PC-3 (cell line): ENCODE measurements around the gene LRRC3C. TPM values are rescaled to one million over a fixed set of nuclear protein-coding genes. Genes with fewer than 3 reads are reported as not detected.
"Not testable (repeated sequence)": the region's sequence is repeated elsewhere in the genome, so short reads cannot be mapped to it uniquely, and the experiment has no call there.

Experiments used
- ATAC-seq: fragments of 200-7000 bp; cut with Tn5 transposase; 2 replicates; pipeline ENCODE4 v1.9.1; 2020; ENCODE audit warnings: mild to moderate bottlenecking, moderate library complexity
- Bru-seq: library from RNA; stranded (reverse); fragments of 400-500 nt; gene quantifications from one replicate; lab custom pipeline; 2021; lab: Mats Ljungman, UMichigan
- BruChase-seq, 2 experiments: library from RNA; stranded (reverse); fragments of 400-500 nt; gene quantifications; one replicate each; lab custom pipeline; 2021; lab: Mats Ljungman, UMichigan
- BruUV-seq: library from RNA; stranded (reverse); fragments of 400-500 nt; replicated peaks from 2 replicates; lab custom pipeline; 2021; lab: Mats Ljungman, UMichigan
- CTCF ChIA-PET: fragments of 300-600 bp; sonication (Branson Sonifier 250); formaldehyde crosslinking; loops from one replicate; lab custom pipeline; 2022; ENCODE audit warnings: antibody characterized with exemption; lab: Charles Lee
- POLR2A ChIA-PET: fragments of 300-600 bp; sonication (Branson Sonifier 250); formaldehyde crosslinking; loops from one replicate; lab custom pipeline; 2022; ENCODE audit warnings: antibody characterized with exemption; ENCODE audit not compliant: unreplicated experiment; lab: Charles Lee
- DNase-seq: peaks from one replicate; pipeline ENCODE4 v3.0.0-alpha.2; 2015
- H2AFZ ChIP-seq: fragments of 300-600 bp; sonication (generic); 2 replicates; pipeline ENCODE4 v1.6.0; 2016; ENCODE audit warnings: antibody characterized with exemption, low read length
- H3F3A ChIP-seq: fragments of 300-600 bp; sonication (generic); one replicate; pipeline ENCODE4 v1.6.0; 2017; ENCODE audit warnings: antibody characterized with exemption, low read length, control low read depth, mild to moderate bottlenecking; ENCODE audit not compliant: unreplicated experiment
- H3K27ac ChIP-seq: fragments of 300-600 bp; sonication (generic); 2 replicates; pipeline ENCODE4 v1.5.1; 2016; ENCODE audit warnings: mild to moderate bottlenecking, low read length
- H3K27me3 ChIP-seq: fragments of 300-600 bp; sonication (generic); 2 replicates; pipeline ENCODE4 v1.6.1; 2016; ENCODE audit warnings: low read length, mixed read lengths
- H3K36me3 ChIP-seq: fragments of 300-600 bp; sonication (generic); 2 replicates; pipeline ENCODE4 v1.6.1; 2016; ENCODE audit warnings: low read depth, mixed run types, low read length, mixed read lengths
- H3K4me1 ChIP-seq: fragments of 300-600 bp; sonication (generic); 2 replicates; pipeline ENCODE4 v1.5.1; 2016; ENCODE audit warnings: low read length; ENCODE audit not compliant: insufficient read depth
- H3K4me2 ChIP-seq: fragments of 300-600 bp; sonication (generic); 2 replicates; pipeline ENCODE4 v1.6.0; 2016; ENCODE audit warnings: low read length
- H3K4me3 ChIP-seq: fragments of 300-600 bp; sonication (generic); 2 replicates; pipeline ENCODE4 v1.5.1; 2016; ENCODE audit warnings: mild to moderate bottlenecking, low read length, mixed read lengths
- H3K79me2 ChIP-seq: fragments of 300-600 bp; sonication (generic); 2 replicates; pipeline ENCODE4 v1.6.1; 2017; ENCODE audit warnings: low read length, mixed read lengths
- H3K9ac ChIP-seq: fragments of 300-600 bp; sonication (generic); 2 replicates; pipeline ENCODE4 v1.6.0; 2016; ENCODE audit warnings: mild to moderate bottlenecking, low read length
- H3K9me2 ChIP-seq: fragments of 300-600 bp; sonication (generic); replicated peaks from 2 replicates; pipeline ENCODE4 v1.6.1; 2016; ENCODE audit warnings: mixed run types, low read length, mixed read lengths
- H3K9me3 ChIP-seq: fragments of 300-600 bp; sonication (generic); 2 replicates; pipeline ENCODE4 v1.6.1; 2016; ENCODE audit warnings: low read length, mixed read lengths
- H4K20me1 ChIP-seq: fragments of 300-600 bp; sonication (generic); 2 replicates; pipeline ENCODE4 v1.6.1; 2016; ENCODE audit warnings: low read length, mixed read lengths
- CTCF ChIP-seq: fragments of 300-600 bp; sonication (generic); conservative IDR thresholded peaks from 2 replicates; pipeline ENCODE4 v1.5.1; 2017; ENCODE audit warnings: antibody characterized with exemption, low read depth, mild to moderate bottlenecking, low read length
- EZH2 ChIP-seq: fragments of 300-600 bp; sonication (generic); IDR thresholded peaks from one replicate; pipeline ENCODE4 v1.6.1; 2017; ENCODE audit warnings: antibody characterized with exemption, mild to moderate bottlenecking, low read length; ENCODE audit not compliant: unreplicated experiment
- EZH2phosphoT487 ChIP-seq: fragments of 300-600 bp; sonication (generic); IDR thresholded peaks from 2 replicates; pipeline ENCODE4 v1.6.1; 2018; ENCODE audit warnings: mild to moderate bottlenecking, antibody characterized with exemption, low read length, borderline replicate concordance
- intact Hi-C: fragments of 100-400 bp; cut with micrococcal nuclease; formaldehyde crosslinking; loops from 2 replicates; pipeline ENCODE4 v1.9.0; 2023
- long read RNA-seq: library from polyadenylated mRNA; unstranded; transcript quantifications from one replicate; pipeline ENCODE4 v2.0.0, GENCODE V29; 2021; ENCODE audit not compliant: unreplicated experiment
- total RNA-seq: library from RNA; depleted of rRNA; stranded (reverse); fragments of >200 nt; gene quantifications from 2 replicates; pipeline ENCODE4 v1.2.3, GENCODE V29; 2014; rRNA removed

The LRRC3C gene
- total RNA-seq = not detected in 2 replicates
- Bru-seq, nascent RNA = not detected
- BruChase-seq, experiment 1, labeled RNA remaining after a 6-hour chase = not detected
- percentile 12 among the genes with signal in this experiment for BruChase-seq, experiment 2, labeled RNA remaining after a 2-hour chase
- long read RNA-seq = 0 reads

GRCh38 chr17:39927101-39927928 lies at the start of gene LRRC3C, which contains the start of gene ORMDL3:
Gene LRRC3C, plus strand, starts transcription at chr17:39927732. Its CDS starts 13,792 bp downstream, at chr17:39941524.
Gene ORMDL3, minus strand, starts transcription at chr17:39927601. Its CDS starts 3,398 bp downstream, at chr17:39924203.
- ATAC-seq (peak; percentile 70), DNase-seq (peak; percentile 85)
- Histone ChIP-seq H3K4me1 (peaks cover 43% of the 10 kb centered on the region), H3K27me3 (no peaks in the 10 kb centered on the region), H4K20me1 (no peaks in the 10 kb centered on the region), H2AFZ (peak within 1 kb of the TSS; percentile 78), H3K36me3 (no peaks in the 10 kb centered on the region; the same call in 1 of the 2 replicates), H3K9me2 (no peaks in the 10 kb centered on the region), H3K4me2 (peak within 1 kb of the TSS; percentile 97), H3K79me2 (peaks cover 25% of the 10 kb centered on the region), H3K9me3 (no peaks in the 10 kb centered on the region), H3K27ac (peak within 1 kb of the TSS; percentile 54), H3F3A (peaks cover 4% of the 10 kb centered on the region), H3K4me3 (peak within 1 kb of the TSS; percentile 93), H3K9ac (peak within 1 kb of the TSS; percentile 79)
- BruUV-seq = no TSS peak
- TF ChIP-seq EZH2 (no peak), EZH2phosphoT487 (no peak), CTCF (no peak)
- ChIA-PET POLR2A (interaction anchor here (0.5 kb wide), 1 partner anchor 1621 kb away, joined by 4 read pairs; no protein-coding TSS in a partner anchor), CTCF (interaction anchor here (0.6 kb wide), 1 partner anchor 53 kb away, joined by 4 read pairs; the partner anchor contains the start of gene PSMD3)
- intact Hi-C loops = loop anchor here (2.0 kb wide), 1 partner anchor 31 kb away; no protein-coding TSS in a partner anchor

GRCh38 chr17:39886102-39886501 lies 41.4 kb upstream of the LRRC3C start:
- H3K36me3 ChIP-seq, intact Hi-C loops, H3K9me3 ChIP-seq, H3K79me2 ChIP-seq, BruUV-seq, H4K20me1 ChIP-seq, POLR2A ChIA-PET, ATAC-seq, H3K9me2 ChIP-seq, H3K4me2 ChIP-seq, DNase-seq, H2AFZ ChIP-seq, H3F3A ChIP-seq, CTCF ChIA-PET, H3K9ac ChIP-seq, H3K4me1 ChIP-seq, H3K4me3 ChIP-seq, H3K27ac ChIP-seq: not testable (repeated sequence)
- H3K27me3 ChIP-seq = peaks cover 10% of the 10 kb centered on the region; the same call in 1 of the 2 replicates

GRCh38 chr17:39887078-39887477 lies 40.5 kb upstream of the LRRC3C start:
- H2AFZ ChIP-seq = no peak overlapping the region
- ChIA-PET POLR2A (no interaction called here), CTCF (no interaction called here)
- H3K27ac ChIP-seq = no peak overlapping the region
- H3K9ac ChIP-seq = no peak overlapping the region
- no peaks in the 10 kb centered on the region for H3K79me2 ChIP-seq
- H3K4me2 ChIP-seq = no peak overlapping the region
- ATAC-seq (no peak), DNase-seq (no peak)
- no peaks in the 10 kb centered on the region for H3K4me1 ChIP-seq
- intact Hi-C loops = no loop called here
- no peak overlapping the region for H3K4me3 ChIP-seq
- H3K9me2 ChIP-seq = no peaks in the 10 kb centered on the region
- H4K20me1 ChIP-seq = no peaks in the 10 kb centered on the region
- no peaks in the 10 kb centered on the region for H3K9me3 ChIP-seq
- H3K36me3 ChIP-seq = no peaks in the 10 kb centered on the region
- no peaks in the 10 kb centered on the region for H3F3A ChIP-seq
- H3K27me3 ChIP-seq = peaks cover 10% of the 10 kb centered on the region; the same call in 1 of the 2 replicates
- no TSS peak for BruUV-seq
- TF ChIP-seq CTCF = no peak
- no peak for TF ChIP-seq EZH2phosphoT487
- no peak for TF ChIP-seq EZH2
